Stimulated activated CD4-positive, alpha-beta T cell treated with anti-CD3 and anti-CD28 coated beads, Interleukin-2, amount 100 ng/mL, for 24 hours (primary cell): ENCODE results near the gene ANKLE2.
"Not testable (repeated sequence)": the region's sequence is repeated elsewhere in the genome, so short reads cannot be mapped to it uniquely, and the experiment has no call there.

Experiments used
- DNase-seq, 2 donors: peaks; one replicate each; pipeline ENCODE4 v3.0.0-alpha.2; 2020

Gene ANKLE2

DNA sequence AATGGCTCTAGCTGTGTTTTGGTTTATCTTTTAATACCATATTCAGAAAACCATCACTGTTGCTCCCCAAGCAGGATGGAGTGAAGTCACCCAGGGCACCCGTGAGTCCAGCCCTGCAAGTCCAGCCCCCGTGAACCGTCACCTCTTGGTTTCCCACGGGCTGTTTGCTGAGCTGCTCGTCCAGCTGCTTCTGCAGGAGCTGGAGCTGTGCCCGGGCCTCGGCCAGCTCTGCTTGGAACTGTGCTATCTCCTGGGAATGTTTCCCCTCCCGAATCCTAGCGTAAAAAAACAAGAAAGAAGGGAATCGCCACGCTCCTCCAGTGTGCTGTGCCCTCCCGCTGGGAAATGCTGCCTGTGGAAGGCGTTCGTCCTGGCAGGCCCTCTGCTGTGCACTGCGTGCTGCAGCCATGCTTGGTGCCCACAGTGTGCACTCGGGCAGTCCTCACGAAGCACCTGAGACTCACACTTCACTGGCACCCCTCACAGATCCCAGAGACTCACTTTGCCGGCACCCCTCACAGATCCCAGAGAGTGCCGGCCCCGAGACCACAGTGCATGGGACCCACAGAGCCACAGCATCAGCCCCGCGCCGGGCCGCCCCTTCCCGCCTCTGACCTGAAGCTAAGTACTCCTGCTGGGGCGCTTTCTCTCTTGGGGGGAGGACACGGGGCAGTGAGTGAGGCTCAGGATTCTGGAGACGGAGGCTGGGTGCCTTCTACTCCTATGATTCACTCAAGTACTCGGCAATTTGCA, 15.4 kb upstream of the ANKLE2 start:
- no peak for DNase-seq

DNA sequence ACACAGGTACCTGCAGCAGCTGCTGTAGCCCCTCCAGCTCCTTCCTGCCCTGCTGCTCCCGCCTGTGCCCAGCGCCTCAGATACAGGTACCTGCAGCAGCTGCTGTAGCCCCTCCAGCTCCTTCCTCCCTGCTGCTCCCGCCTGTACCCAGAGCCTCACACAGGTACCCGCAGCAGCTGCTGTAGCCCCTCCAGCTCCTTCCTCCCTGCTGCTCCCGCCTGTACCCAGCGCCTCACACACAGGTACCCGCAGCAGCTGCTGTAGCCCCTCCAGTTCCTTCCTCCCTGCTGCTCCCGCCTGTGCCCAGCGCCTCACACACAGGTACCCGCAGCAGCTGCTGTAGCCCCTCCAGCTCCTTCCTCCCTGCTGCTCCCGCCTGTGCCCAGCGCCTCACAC, 14.6 kb upstream of the ANKLE2 start:
- DNase-seq: not testable (repeated sequence)

GRCh38 chr12:132775502-132776229, 14.0 kb upstream of the ANKLE2 start:
- DNase-seq: no peak

GRCh38 chr12:132774646-132775275, 13.1 kb upstream of the ANKLE2 start:
- DNase-seq: no peak

- DNase-seq: no peak
These were observed 12.5 kb upstream of the ANKLE2 start for GRCh38 chr12:132774159-132774558.

DNA sequence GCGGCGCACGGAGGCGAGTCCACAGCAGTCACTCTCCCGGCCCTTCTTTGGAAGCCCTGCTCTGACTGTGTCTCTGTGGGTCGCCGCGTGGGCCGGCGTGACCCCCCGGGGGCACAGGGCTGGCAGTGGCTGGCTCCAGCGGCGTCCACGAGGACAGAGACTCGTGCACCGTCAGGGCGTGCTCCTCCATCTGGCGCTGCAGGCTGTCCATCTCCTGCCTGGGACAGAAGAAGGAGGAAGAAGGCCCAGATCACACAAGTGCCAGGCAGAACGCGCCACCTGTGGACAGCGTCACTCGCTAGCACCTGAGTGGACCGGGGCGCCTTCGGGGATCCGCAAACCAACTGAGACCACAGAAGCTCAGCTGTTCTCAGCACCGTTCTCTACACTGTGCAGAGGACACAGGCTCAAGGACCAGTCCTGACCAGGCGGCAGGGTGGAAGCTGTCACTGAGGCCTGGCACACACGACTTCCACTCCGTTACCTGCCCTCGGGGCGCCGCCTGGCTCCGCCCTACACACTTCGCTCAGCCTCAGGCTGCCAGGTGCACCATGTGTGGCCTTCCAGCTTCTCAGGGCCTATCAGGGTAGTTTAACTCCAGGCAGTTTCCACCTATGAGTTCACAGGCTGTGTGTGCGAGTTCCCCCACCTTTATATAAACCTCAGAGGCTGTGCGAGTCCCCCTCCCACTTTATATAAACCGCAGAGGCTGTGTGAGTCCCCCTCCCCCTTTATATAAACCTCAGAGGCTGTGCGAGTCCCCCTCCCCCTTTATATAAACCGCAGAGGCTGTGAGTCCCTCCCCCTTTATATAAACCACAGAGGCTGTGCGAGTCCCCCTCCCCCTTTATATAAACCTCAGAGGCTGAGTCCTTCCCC, 11.7 kb upstream of the ANKLE2 start:
- DNase-seq: no peak

- no peak for DNase-seq
These were observed 11.0 kb upstream of the ANKLE2 start for GRCh38 chr12:132772606-132773005.

GRCh38 chr12:132771126-132771838, 9.7 kb upstream of the ANKLE2 start:
- peak; percentile 34 to 38 for DNase-seq

- DNase-seq: no peak
These were observed 4.9 kb upstream of the ANKLE2 start for GRCh38 chr12:132766380-132767085.

DNA sequence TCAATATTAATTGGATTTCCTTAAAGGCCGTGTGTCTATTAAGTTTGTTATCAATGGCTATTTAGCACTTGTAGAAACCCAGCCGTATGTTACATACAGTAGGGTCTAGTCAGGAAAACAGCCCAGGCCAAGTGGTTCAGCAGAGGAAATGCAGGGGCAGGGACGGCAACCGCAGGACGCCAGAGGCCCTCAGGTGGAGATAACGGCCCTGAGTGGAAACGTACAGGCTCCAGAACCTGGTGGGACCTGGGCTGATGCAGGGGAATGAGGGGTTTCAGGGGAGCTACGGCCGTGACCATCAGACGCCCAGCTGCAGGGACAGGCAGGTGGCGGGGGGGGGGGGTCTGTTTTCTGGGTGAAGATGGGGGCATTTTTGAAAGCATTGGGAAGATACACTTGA, 3.7 kb upstream of the ANKLE2 start:
- no peak for DNase-seq

DNA sequence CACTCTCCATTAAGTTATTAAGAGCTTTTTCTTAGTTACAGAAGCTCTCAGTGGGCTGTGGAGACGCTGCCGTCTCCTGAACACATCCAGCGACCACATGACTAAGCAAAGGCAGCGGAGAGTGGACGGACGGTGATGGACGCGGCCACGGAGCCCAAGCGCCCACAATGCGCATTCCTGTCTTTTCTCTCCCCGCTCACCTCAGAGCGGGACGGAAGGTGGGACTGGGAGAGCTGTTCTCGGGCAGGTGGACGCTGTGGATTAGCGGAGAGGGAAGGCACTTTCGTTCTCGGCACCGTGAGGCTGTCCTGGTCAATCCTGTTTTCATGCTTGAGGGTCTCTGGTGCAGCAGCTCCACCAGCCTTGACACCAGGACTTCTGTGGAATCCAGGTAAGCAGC, 2.6 kb upstream of the ANKLE2 start:
- DNase-seq: no peak

DNA sequence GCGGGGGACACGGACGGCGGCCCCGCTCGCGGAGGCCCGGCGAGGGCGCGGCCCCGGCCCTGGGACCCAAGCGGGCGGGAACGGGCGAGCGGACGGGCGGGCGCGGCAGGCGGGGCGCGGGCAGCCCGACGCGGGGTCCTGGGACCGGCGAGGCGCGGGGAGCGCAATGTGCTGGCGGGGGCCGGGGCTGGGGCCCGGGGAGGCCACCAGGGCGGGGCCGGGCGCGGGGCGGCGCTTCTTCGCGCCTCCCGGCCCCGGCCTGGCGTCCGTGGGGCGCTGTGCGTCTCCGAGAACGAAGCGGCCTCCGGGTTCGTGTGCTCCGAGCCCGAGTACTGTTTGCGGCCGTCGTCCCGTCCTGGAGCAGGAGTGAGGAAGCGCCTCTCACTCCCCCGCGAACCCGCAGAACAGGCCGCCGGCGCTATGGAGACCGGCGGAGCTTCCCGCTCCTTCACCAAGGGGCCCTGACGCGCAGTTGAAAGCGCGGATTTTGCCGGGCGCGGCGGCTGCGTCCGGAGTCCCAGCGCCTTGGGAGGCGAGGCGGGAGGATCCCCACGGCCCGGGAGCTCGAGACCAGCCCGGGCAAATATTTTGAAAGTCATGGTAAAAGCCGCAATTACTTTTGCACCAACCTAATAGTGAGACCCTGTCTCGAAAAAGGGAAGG, 420 bp upstream of the ANKLE2 start:
- peak; percentile 88 for DNase-seq

DNA sequence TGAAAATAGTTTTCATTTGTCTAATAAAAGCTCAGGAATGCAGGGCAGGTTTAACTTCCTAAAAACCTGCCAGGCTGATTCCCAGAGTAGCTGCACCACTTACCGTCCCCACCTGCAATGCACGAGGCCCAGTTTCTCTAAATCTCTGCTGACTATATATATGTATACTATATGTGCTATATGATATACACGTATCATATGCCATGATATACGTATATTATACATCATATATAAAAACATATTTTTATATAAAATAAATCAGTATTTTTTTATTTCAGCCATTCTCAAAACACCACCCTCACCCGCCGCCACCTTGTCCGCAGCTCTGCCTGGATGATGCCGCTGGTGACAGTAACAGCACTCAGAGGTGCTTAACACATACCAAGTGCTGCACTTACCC, 2.3 kb downstream of the ANKLE2 start:
- no peak for DNase-seq

DNA sequence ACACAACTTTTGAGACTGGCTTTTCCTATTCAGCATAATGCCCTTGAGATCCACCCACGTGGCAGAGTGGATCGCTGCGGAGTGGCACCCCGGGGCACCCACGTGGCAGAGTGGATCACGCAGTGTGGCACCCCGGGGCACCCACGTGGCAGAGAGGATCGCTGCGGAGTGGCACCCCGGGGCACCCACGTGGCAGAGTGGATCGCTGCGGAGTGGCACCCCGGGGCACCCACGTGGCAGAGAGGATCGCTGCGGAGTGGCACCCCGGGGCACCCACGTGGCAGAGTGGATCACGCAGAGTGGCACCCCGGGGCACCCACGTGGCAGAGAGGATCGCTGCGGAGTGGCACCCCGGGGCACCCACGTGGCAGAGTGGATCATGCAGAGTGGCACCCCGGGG, 2.8 kb downstream of the ANKLE2 start:
- not testable (repeated sequence) for DNase-seq

DNA sequence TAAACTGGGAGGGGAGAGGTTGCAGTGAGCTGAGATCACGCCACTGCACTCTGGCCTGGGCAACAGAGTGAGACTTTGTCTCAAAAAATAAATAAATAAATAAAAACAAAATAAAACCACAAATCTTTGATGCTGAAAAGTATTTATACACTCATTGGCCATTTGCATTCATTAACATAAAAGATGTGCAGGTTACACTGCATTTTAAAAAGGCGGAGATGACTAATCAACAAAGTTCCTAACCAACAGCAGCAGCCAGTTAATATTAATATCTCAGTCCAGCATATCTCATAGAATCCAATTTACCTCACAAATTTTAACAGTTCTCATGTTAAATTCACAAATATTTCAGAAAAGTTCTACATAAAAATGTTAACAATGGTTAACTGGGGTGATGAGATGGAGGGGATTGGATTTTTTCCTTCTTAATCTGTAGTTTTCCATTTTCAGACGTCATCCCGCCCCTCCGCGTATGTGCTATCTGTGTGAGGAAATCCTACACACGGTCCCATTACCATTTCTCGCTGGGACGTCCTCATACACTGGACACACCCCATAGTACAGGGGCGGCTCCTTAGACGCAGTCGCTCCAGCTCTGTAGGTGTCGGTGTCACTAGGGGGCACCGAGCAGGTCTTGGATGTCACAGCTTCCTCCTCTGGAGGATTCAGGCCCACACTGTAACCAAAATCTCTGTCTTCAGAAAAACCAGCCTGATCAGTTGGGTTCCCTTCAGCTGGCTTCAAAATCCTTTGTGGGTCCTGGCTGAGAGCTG, 7.3 kb downstream of the ANKLE2 start:
- no peak for DNase-seq

GRCh38 chr12:132753670-132754069, 8.0 kb downstream of the ANKLE2 start:
- DNase-seq: not testable (repeated sequence)

GRCh38 chr12:132748319-132748718, 13.3 kb downstream of the ANKLE2 start:
- DNase-seq: no peak

DNA sequence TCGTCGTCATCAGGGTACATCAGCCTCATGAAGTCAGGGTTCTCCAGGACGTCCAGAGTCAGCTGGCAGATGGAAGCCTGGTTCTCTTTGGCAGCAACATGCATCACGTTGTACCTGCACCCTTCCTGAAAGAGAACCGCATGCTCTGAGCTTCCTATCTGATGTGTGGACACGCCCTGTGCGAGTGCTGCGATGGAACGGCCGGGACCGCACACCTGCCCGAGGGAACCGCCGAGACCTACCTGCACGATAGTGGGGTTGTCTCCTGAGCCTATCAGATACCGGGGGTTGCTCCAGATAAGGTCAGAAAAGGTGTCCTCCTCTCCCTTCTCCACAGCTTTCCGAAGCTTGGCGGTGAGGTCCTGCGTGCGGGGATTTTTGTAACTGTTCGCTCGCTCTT, 13.7 kb downstream of the ANKLE2 start:
- DNase-seq: no peak

- DNase-seq: no peak
These were observed 14.2 kb downstream of the ANKLE2 start for GRCh38 chr12:132747395-132747794.

GRCh38 chr12:132746613-132747012, 15.0 kb downstream of the ANKLE2 start:
- no peak for DNase-seq
